Keratinocyte (primary cell): ENCODE measurements around the gene STX8. TPM values are rescaled to one million over a fixed set of nuclear protein-coding genes. Genes with fewer than 3 reads are reported as not detected.

ENCODE experiments used
- DNase-seq: peaks from one replicate; pipeline ENCODE4 v3.0.0-alpha.2; 2011; ENCODE audit warnings: low read depth, missing footprints, low spot score
- FAIRE-seq: peaks from 2 replicates; lab custom pipeline; 2011; peaks lifted over from hg19 to GRCh38; lab: Jason Lieb, UNC
- H2AFZ ChIP-seq: 2 replicates; pipeline ENCODE4 v1.6.0; 2012; ENCODE audit warnings: low read length, control low read depth, inconsistent platforms; ENCODE audit not compliant: control insufficient read depth
- H3K27ac ChIP-seq: 2 replicates; pipeline ENCODE4 v1.5.1; 2011; ENCODE audit warnings: low read length; ENCODE audit not compliant: control insufficient read depth, insufficient read depth
- H3K27me3 ChIP-seq: 3 replicates; pipeline ENCODE4 v1.6.0; 2011; ENCODE audit warnings: low read length; ENCODE audit not compliant: control insufficient read depth, insufficient read depth; ENCODE audit errors: extremely low read depth
- H3K36me3 ChIP-seq, 2 experiments: 2 replicates in 1 of 2; 3 replicates in 1 of 2; pipeline ENCODE4 v1.5.1; 2011; ENCODE audit warnings: low read length in 2 of 2, mild to moderate bottlenecking in 1 of 2; ENCODE audit not compliant: control insufficient read depth in 2 of 2, insufficient read depth in 2 of 2; ENCODE audit errors: extremely low read depth in 1 of 2
- H3K4me1 ChIP-seq: 3 replicates; pipeline ENCODE4 v1.5.1; 2011; ENCODE audit warnings: low read length; ENCODE audit not compliant: control insufficient read depth, insufficient read depth; ENCODE audit errors: extremely low read depth
- H3K4me2 ChIP-seq: 3 replicates; pipeline ENCODE4 v1.6.0; 2011; ENCODE audit warnings: low read depth, low read length; ENCODE audit not compliant: control insufficient read depth, insufficient read depth; ENCODE audit errors: extremely low read depth
- H3K4me3 ChIP-seq, 3 experiments: fragments of 200-600 bp in 1 of 3; sonication (generic) in 1 of 3; 2 replicates in 2 of 3; 3 replicates in 1 of 3; pipeline ENCODE4 v1.5.1; 2011 to 2016; ENCODE audit warnings: low read length in 3 of 3, mild to moderate bottlenecking in 3 of 3, control low read depth in 2 of 3, inconsistent platforms in 1 of 3, low read depth in 1 of 3, mixed read lengths in 1 of 3, mixed run types in 1 of 3, moderate library complexity in 1 of 3; ENCODE audit not compliant: control insufficient read depth in 2 of 3, insufficient read depth in 2 of 3; ENCODE audit errors: extremely low read depth in 1 of 3
- H3K79me2 ChIP-seq: 2 replicates; pipeline ENCODE4 v1.6.0; 2012; ENCODE audit warnings: low read length; ENCODE audit not compliant: control insufficient read depth, insufficient read depth
- H3K9ac ChIP-seq: 3 replicates; pipeline ENCODE4 v1.6.0; 2011; ENCODE audit warnings: low read length; ENCODE audit not compliant: control insufficient read depth, insufficient read depth; ENCODE audit errors: extremely low read depth
- H3K9me1 ChIP-seq: 3 replicates; pipeline ENCODE4 v1.6.0; 2011; ENCODE audit warnings: low read length; ENCODE audit not compliant: control insufficient read depth, insufficient read depth; ENCODE audit errors: extremely low read depth
- H3K9me3 ChIP-seq: 2 replicates; pipeline ENCODE4 v1.5.1; 2012; ENCODE audit warnings: low read depth, low read length; ENCODE audit not compliant: control insufficient read depth
- H4K20me1 ChIP-seq: 3 replicates; pipeline ENCODE4 v1.6.0; 2011; ENCODE audit warnings: low read length; ENCODE audit not compliant: control insufficient read depth, insufficient read depth; ENCODE audit errors: extremely low read depth
- EZH2 ChIP-seq: IDR thresholded peaks from one replicate; pipeline ENCODE4 v1.6.1; 2012; ENCODE audit warnings: inconsistent platforms, mild to moderate bottlenecking, low read length, moderate library complexity
- dilution Hi-C: fragments of 300-500 bp; cut with MboI; formaldehyde crosslinking; loops from one replicate; pipeline ENCODE4 v1.7.0; 2020; ENCODE audit warnings: low sequenced_read_pairs; ENCODE audit not compliant: extremely low pct_ligation_motif_present
- polyA plus RNA-seq, 5 experiments: library from polyadenylated mRNA; depleted of rRNA in 3 of 5; stranded (reverse) in 3 of 5; stranded (forward) in 1 of 5; unstranded in 1 of 5; fragments of >200 nt; gene quantifications; 1 replicate in 1 of 5; 2 replicates in 3 of 5; 3 replicates in 1 of 5; pipeline versions ENCODE4 v1.2.1 to v1.2.3, GENCODE V29; 2011 to 2012; ENCODE audit warnings: missing spikeins in 2 of 5, low read depth in 1 of 5, low replicate concordance in 1 of 5
- TF ChIP-seq, protein P1 (sequence below), 3 experiments: IDR thresholded peaks in 1 of 3; conservative IDR thresholded peaks in 1 of 3; optimal IDR thresholded peaks in 1 of 3; 2 replicates in 2 of 3; 3 replicates in 1 of 3; pipeline versions ENCODE3 to v1.5.1; 2011; ENCODE audit warnings: low read length in 3 of 3, mild to moderate bottlenecking in 3 of 3, moderate library complexity in 2 of 3, control low read depth in 1 of 3, inconsistent platforms in 1 of 3; ENCODE audit not compliant: insufficient read depth in 2 of 3; ENCODE audit errors: extremely low read depth in 1 of 3

STX8 gene
- polyA plus RNA-seq, 1 donor (not counting 4 experiments of a cell fraction or from before 2014, with no cell fraction given), result 90.3 TPM

DNA sequence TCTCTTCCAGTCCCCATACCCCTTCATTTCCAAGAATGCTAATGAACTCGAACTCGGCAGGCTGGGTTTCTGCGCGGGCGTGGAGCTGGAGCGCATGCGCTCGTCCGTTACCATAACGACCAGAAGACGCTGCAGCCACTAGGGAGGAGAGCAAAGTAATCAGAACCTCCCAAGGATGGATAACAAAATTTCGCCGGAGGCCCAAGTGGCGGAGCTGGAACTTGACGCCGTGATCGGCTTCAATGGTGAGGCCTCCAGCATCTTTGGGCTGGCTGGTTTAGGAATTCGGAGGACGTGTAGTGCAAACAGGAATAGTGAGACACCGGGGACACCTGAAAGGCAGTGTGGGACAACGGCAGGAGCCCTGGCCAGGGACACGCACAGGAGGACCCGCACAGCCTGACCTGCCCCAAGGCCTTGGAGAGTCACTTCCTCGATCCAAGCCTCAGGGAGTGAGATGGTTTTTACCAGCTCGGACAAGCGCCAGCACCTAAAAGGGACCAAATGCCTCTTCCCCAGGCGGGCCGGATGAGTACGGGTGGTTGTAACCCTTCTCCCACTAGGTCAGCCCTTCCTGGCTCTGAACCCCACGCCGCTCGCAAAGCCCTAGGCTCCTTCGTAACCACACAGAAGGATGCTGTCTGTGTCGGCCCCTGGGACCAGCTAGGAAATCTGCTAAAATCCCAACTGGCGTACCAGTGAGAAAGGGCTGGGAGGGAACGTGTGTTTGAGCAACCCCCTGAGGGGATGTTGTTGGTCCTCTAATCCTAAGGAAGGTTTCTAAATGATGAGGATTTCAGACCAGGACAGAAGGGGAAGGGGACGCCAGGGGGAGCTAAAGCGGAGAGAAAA, 1.1 kb upstream of the STX8 start, which contains the start of gene CFAP52:
Gene CFAP52 (plus strand): TSS at position 122 of the 852 bp plus-strand sequence. CDS start 54 bp downstream, at position 176.
- Histone ChIP-seq H3K4me3 (peak within 1 kb of the TSS; percentile 85 to 98 (median 88)), H3K27ac (peak within 1 kb of the TSS; percentile 60)

DNA sequence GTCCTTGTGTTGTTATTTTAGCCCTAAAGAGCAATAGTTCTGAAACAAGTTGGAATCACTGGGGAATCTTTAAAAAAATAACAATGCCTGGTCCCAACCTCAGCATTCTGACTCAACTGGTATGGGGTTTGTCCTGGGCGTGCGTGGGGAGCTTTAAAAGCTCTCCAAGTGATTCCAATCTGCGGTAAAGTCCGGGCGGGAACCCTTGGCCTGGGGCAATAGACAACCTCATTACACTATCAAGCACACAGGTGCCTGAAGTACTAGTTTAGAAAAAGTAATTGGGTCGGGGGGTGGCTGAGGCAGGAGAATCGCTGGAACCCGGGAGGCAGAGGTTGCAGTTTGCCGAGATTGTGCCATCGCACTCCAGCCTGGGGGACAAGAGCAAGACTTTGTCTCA, 4.4 kb downstream of the STX8 start:
- H2AFZ ChIP-seq, result no peak overlapping the region
- TF ChIP-seq, protein P1, sequence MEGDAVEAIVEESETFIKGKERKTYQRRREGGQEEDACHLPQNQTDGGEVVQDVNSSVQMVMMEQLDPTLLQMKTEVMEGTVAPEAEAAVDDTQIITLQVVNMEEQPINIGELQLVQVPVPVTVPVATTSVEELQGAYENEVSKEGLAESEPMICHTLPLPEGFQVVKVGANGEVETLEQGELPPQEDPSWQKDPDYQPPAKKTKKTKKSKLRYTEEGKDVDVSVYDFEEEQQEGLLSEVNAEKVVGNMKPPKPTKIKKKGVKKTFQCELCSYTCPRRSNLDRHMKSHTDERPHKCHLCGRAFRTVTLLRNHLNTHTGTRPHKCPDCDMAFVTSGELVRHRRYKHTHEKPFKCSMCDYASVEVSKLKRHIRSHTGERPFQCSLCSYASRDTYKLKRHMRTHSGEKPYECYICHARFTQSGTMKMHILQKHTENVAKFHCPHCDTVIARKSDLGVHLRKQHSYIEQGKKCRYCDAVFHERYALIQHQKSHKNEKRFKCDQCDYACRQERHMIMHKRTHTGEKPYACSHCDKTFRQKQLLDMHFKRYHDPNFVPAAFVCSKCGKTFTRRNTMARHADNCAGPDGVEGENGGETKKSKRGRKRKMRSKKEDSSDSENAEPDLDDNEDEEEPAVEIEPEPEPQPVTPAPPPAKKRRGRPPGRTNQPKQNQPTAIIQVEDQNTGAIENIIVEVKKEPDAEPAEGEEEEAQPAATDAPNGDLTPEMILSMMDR (optimal IDR thresholded peaks at IDR 0.05 in 1 of 3, IDR thresholded peaks at IDR 0.05 in 1 of 3, conservative IDR thresholded peaks at IDR 0.05 in 1 of 3; ENCODE audit: extremely low read depth in 1 of 3, insufficient read depth in 2 of 3, low read length in 3 of 3), result no peak
- TF ChIP-seq EZH2, result no peak
- no peak overlapping the region for H3K4me2 ChIP-seq
- DNase-seq, result no peak
- H3K36me3 ChIP-seq, result peaks cover 0 to 7% of the 10 kb centered on the region in 2 experiments
- no peaks in the 10 kb centered on the region for H3K9me1 ChIP-seq
- no peaks in the 10 kb centered on the region for H4K20me1 ChIP-seq
- no peak overlapping the region for H3K9ac ChIP-seq
- dilution Hi-C loops, result no loop called here
- FAIRE-seq, result no peak
- H3K27ac ChIP-seq, result no peak overlapping the region
- H3K4me1 ChIP-seq, result peaks cover 3% of the 10 kb centered on the region
- peaks cover 6% of the 10 kb centered on the region for H3K79me2 ChIP-seq
- no peaks in the 10 kb centered on the region for H3K27me3 ChIP-seq
- no peak overlapping the region for H3K4me3 ChIP-seq
- no peaks in the 10 kb centered on the region for H3K9me3 ChIP-seq

More for the DNA sequence above, 1.1 kb upstream of the STX8 start, which contains the start of gene CFAP52:
- FAIRE-seq (peak; percentile 55), DNase-seq (no peak)
- no peaks in the 10 kb centered on the region for H3K9me1 ChIP-seq
- peak within 1 kb of the TSS; percentile 79 for H3K9ac ChIP-seq
- peak within 1 kb of the TSS; percentile 84 for H3K4me2 ChIP-seq
- H3K4me1 ChIP-seq, result peaks cover 9% of the 10 kb centered on the region
- H3K27me3 ChIP-seq, result no peaks in the 10 kb centered on the region
- no peaks in the 10 kb centered on the region for H4K20me1 ChIP-seq
- H3K79me2 ChIP-seq, result peaks cover 6% of the 10 kb centered on the region
- H3K9me3 ChIP-seq, result no peaks in the 10 kb centered on the region
- H3K36me3 ChIP-seq, result no peaks in the 10 kb centered on the region
- TF ChIP-seq, protein P1 (optimal IDR thresholded peaks at IDR 0.05 in 1 of 3, IDR thresholded peaks at IDR 0.05 in 1 of 3, conservative IDR thresholded peaks at IDR 0.05 in 1 of 3; ENCODE audit: extremely low read depth in 1 of 3, insufficient read depth in 2 of 3, low read length in 3 of 3), result peak; percentile 40 to 53 (median 50)
- TF ChIP-seq EZH2, result no peak
- dilution Hi-C loops, result no loop called here
- H2AFZ ChIP-seq, result peak within 1 kb of the TSS; percentile 96
